ENCODE measurements around the gene PRRX1.

The PRRX1 gene

DNA sequence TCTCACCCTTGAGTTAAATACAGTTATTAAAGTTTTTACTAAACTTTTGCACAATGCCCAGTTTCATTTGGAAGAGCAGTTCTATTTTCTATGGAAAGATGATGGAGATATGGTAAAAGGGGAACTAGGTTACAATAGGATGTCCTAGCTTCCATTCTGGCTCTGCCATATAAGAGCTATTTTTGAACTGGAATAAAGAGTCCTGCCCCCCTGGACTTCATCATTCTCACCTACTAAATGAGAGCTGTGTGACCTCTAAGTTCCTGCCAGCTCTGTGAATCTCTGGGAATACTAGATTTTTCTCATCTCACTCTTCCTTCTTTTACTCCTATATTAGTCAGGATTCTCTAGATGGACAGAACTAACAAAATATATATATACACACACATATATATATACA, 106.3 kb downstream of the PRRX1 start:
- no peak for DNase-seq (ENCODE audit: low read depth)

DNA sequence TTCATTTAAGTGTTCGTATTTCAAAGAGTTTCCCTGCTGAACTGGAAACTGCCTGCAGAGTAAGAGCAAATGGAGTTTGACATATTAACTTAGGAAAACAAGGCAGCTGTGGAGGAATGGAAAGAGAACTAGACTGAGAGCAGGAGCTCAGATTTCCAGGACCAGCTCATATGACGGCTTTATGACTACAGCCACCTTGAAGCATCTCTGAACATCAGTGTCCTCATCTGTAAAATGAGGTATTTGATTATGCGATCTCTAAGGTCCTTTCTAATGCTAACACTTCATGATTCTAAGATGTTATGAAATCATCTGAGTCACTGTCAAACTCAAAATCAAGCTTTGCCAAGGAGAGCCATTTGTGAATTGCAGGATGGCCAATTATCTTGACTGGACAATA, 112.3 kb downstream of the PRRX1 start:
- no peak for DNase-seq (ENCODE audit: low read depth)

DNA sequence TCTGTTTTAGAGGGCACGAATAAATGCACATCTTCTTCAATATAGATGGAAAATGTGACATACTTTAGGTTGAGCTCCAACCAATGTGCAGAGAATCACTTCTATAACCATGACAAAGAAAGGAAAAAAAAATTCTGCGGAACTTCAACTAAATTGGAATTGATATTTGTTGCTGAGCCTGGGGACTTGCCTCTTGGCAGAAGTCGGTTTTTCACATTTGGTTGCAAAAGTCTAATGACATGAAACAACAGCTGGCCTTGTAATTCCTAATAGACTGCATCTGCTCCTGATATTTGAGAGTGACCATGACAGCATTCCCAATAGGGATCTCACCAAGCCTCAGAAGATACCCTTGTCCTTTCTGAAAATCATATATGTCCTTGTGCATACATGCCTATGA, 112.8 kb downstream of the PRRX1 start:
- no peak for DNase-seq (ENCODE audit: low read depth)

Data from stimulated activated CD8-positive, alpha-beta memory T cell treated with anti-CD3 and anti-CD28 coated beads, Interleukin-15, amount 100 ng/mL, for 24 hours (primary cell).